ENCODE results near the gene CNTNAP2.

CNTNAP2 gene

DNA sequence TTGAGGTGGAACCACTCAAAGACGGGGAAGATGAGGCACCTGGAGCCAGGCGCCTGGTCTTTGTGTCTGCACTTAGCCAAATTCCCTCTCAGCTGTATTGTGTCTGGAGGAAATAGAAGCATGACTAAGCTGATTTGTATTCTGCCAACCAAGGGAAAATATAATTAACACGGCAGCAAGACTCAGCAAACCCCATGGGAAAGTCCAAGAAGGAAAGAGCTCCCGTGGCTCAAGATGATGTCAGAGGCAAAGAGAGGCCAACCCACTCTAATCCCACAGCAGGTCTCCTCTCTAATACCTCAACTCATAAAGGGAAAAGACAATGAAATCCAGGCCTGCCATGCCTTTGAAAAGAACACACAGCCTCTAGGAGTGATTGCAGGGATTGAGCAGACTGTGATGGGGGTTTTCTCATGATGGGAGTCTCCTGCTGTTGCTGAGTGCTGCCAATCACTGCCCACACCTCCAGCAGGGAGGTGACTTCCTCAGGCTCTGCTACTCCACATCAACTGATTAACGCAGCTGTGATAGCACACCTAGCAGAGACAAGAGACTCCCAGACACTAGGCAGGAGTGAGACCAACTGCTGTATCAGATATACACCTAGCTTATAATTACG is 2218.5 kb downstream of the CNTNAP2 start:
- POLR2A ChIA-PET = interaction anchor here (0.9 to 1.5 kb wide), 2 partner anchors 13 to 20 kb away, joined by 3 read pairs; no protein-coding TSS in a partner anchor
- CTCF ChIA-PET = interaction anchor here (1.6 kb wide), 1 partner anchor 9 kb away, joined by 7 read pairs; no protein-coding TSS in a partner anchor
- DNase-seq (ENCODE audit: extremely low spot score) = peak; percentile 61
- TF ChIP-seq, protein P1, sequence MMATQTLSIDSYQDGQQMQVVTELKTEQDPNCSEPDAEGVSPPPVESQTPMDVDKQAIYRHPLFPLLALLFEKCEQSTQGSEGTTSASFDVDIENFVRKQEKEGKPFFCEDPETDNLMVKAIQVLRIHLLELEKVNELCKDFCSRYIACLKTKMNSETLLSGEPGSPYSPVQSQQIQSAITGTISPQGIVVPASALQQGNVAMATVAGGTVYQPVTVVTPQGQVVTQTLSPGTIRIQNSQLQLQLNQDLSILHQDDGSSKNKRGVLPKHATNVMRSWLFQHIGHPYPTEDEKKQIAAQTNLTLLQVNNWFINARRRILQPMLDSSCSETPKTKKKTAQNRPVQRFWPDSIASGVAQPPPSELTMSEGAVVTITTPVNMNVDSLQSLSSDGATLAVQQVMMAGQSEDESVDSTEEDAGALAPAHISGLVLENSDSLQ (IDR thresholded peaks at IDR 0.05) = peak; percentile 72
- no peak for TF ChIP-seq SUZ12 (IDR thresholded peaks at IDR 0.05)

DNA sequence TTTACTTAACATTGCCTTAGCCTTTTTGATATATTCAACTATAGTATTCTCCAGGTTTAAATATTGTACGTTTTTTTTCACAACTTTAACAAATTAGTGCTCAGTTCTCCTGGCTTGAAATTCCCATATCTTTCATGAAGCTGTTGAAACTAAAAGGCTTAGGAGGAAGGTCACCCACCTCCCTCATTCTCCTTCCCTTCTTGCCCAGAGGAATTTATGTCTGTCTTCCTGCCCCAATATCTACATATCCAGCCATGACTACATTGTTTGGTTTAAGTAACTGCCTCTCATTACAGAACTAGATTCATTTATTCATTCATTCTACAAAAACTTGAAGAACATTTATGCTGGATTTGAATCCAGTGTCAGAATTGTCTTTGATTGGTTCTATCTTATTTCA is 2219.2 kb downstream of the CNTNAP2 start:
- ChIA-PET CTCF (no interaction called here), POLR2A (no interaction called here)
- DNase-seq (ENCODE audit: extremely low spot score) = no peak
- no peak for TF ChIP-seq TARDBP (IDR thresholded peaks at IDR 0.05)
- no peak for TF ChIP-seq ZNF384 (IDR thresholded peaks at IDR 0.05)
- TF ChIP-seq FOXM1 (IDR thresholded peaks at IDR 0.05; ENCODE audit: borderline replicate concordance) = no peak
- no peak for TF ChIP-seq SUZ12 (IDR thresholded peaks at IDR 0.05)
- no peak for TF ChIP-seq BHLHE40 (IDR thresholded peaks at IDR 0.05; ENCODE audit: borderline replicate concordance)
- TF ChIP-seq LEF1 (IDR thresholded peaks at IDR 0.05; ENCODE audit: borderline replicate concordance) = no peak
- TF ChIP-seq NFRKB (IDR thresholded peaks at IDR 0.05) = no peak
- TF ChIP-seq HDGF (IDR thresholded peaks at IDR 0.05; ENCODE audit: borderline replicate concordance) = no peak
- TF ChIP-seq L3MBTL2 (conservative IDR thresholded peaks at IDR 0.05) = no peak
- TF ChIP-seq, protein P1 (IDR thresholded peaks at IDR 0.05) = no peak
- TF ChIP-seq ARNT (IDR thresholded peaks at IDR 0.05) = no peak
- no peak for TF ChIP-seq SP1 (IDR thresholded peaks at IDR 0.05)

DNA sequence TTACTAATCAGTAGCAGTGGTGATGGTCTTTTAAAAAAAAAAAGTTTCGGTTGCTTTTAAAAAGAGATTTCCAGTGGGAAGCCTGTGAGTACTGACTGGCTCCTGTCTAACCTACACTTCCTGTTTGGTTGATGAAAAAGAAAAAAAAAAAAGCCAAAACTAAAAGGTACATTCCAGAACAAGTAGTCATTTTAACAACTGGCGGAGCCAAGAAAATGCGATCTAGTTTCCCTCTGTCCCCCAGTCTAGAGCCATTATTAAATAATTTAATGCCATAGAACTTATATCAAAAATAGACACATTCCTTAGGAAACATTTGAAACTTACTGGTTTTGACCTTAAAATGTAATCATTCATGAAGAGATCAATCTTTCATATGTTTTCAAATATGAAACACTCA is 2219.8 kb downstream of the CNTNAP2 start:
- ChIA-PET POLR2A (no interaction called here), CTCF (no interaction called here)
- no peak for DNase-seq (ENCODE audit: extremely low spot score)
- no peak for TF ChIP-seq ZNF384 (IDR thresholded peaks at IDR 0.05)
- no peak for TF ChIP-seq CTBP1 (IDR thresholded peaks at IDR 0.05; ENCODE audit: borderline replicate concordance)
- no peak for TF ChIP-seq ELF4 (IDR thresholded peaks at IDR 0.05)
- no peak for TF ChIP-seq FOXK2 (IDR thresholded peaks at IDR 0.05)
- TF ChIP-seq ARNT (IDR thresholded peaks at IDR 0.05) = no peak
- TF ChIP-seq L3MBTL2 (conservative IDR thresholded peaks at IDR 0.05) = no peak
- TF ChIP-seq HDGF (IDR thresholded peaks at IDR 0.05; ENCODE audit: borderline replicate concordance) = no peak
- TF ChIP-seq LEF1 (IDR thresholded peaks at IDR 0.05; ENCODE audit: borderline replicate concordance) = no peak

DNA sequence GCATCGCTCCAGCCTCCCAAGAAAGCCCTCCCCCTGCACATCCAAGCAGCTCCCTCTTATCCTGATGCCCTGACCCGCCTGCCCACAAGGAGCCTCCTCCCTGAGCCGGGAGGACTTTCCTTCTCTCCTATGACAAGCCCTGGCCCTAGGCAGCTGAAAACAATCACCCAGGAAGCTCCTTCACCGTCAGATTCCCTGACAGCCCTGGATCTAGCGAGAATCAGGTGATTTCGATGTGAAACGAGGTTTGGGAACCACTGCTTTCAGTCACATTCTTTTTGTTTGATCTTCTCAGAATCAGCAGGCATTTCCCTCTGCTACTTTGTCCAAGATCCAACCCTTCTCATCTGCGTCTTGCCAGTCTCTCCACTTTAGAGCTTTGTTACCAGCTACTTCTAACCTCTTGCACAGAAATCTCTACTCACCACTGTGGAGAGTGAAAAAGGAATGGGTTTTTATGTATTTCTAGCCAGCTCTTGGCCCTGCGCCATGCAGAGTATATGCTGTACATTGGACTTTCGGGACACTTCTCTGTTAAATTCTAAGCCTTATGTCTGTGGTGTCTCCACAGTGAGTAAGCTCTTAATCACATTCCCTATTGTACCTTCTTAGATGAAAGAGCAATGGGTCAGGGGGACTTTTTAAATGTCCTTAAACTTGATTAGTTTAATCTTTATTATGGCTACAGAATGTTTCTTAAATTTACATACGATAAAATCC is 2220.8 kb downstream of the CNTNAP2 start:
- ChIA-PET CTCF (interaction anchor here (0.6 kb wide), 2 partner anchors 32 to 1101 kb away, joined by 3 to 4 read pairs; no protein-coding TSS in a partner anchor), POLR2A (no interaction called here)

DNA sequence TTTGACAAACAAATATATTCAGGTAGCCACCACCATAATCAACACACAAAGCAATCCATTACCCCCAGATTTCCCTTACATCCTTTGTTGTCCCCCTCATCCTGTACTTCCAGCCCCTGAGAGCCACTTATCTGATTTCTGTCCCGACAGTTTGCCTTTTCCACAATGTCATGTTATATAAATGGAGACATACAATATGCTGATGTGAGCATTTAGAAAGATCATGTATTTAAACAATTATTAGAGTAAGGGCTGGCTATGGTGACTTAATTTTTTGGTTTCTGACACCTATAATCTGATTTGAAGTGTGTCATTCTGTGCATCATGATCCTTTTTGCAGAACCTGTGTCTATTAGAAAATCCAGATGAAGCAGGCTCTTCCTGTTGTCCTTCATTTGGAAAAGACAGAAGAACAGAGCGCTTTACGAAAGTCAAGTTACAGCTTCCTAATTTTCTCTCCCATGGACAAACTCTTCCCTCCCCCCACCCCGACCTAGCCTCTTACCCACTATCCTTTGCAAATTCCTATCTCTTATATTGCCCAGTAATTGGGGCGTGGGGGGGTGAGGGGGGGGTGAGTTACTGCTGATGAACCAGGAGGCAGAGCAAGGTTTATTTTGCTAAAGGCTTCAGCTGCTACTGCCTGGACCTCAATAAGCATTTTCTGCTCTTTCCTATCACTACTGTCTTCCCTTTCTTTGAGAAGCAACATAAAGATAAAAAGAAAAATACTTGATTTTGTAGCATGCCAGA is 2221.6 kb downstream of the CNTNAP2 start:
- POLR2A ChIA-PET = no interaction called here
- CTCF ChIA-PET = interaction anchor here (0.6 kb wide), 1 partner anchor 1100 kb away, joined by 3 read pairs; no protein-coding TSS in a partner anchor
- no peak for DNase-seq (ENCODE audit: extremely low spot score)
- no peak for TF ChIP-seq CTBP1 (IDR thresholded peaks at IDR 0.05; ENCODE audit: borderline replicate concordance)
- TF ChIP-seq FOXK2 (IDR thresholded peaks at IDR 0.05) = no peak
- TF ChIP-seq FOXM1 (IDR thresholded peaks at IDR 0.05; ENCODE audit: borderline replicate concordance) = no peak
- TF ChIP-seq SUZ12 (IDR thresholded peaks at IDR 0.05) = no peak

More for the DNA sequence above, 2220.8 kb downstream of the CNTNAP2 start:
- TF ChIP-seq ZNF384 (IDR thresholded peaks at IDR 0.05) (no peak), SUZ12 (IDR thresholded peaks at IDR 0.05) (no peak), L3MBTL2 (conservative IDR thresholded peaks at IDR 0.05) (no peak), TARDBP (IDR thresholded peaks at IDR 0.05) (no peak), CTBP1 (IDR thresholded peaks at IDR 0.05; ENCODE audit: borderline replicate concordance) (no peak), FOXM1 (IDR thresholded peaks at IDR 0.05; ENCODE audit: borderline replicate concordance) (no peak), SP1 (IDR thresholded peaks at IDR 0.05) (no peak), HDGF (IDR thresholded peaks at IDR 0.05; ENCODE audit: borderline replicate concordance) (no peak), BHLHE40 (IDR thresholded peaks at IDR 0.05; ENCODE audit: borderline replicate concordance) (no peak), FOXA1 (IDR thresholded peaks at IDR 0.05) (no peak), LEF1 (IDR thresholded peaks at IDR 0.05; ENCODE audit: borderline replicate concordance) (no peak), NFRKB (IDR thresholded peaks at IDR 0.05) (no peak), FOXK2 (IDR thresholded peaks at IDR 0.05) (no peak), ARNT (IDR thresholded peaks at IDR 0.05) (no peak), ELF4 (IDR thresholded peaks at IDR 0.05) (no peak)
- TF ChIP-seq, protein P1 (IDR thresholded peaks at IDR 0.05) = no peak
- DNase-seq (ENCODE audit: extremely low spot score) = no peak
